GM12873 (cell line): ENCODE data around the gene PLOD1.

Experiments used
- TF ChIP-seq, protein P1 (sequence below): IDR thresholded peaks from 2 replicates; pipeline ENCODE4 v1.5.1; 2012; ENCODE audit warnings: low read depth, mild to moderate bottlenecking, moderate library complexity, low read length, control low read depth; ENCODE audit not compliant: insufficient read depth; ENCODE audit errors: missing control alignments

Gene PLOD1

DNA sequence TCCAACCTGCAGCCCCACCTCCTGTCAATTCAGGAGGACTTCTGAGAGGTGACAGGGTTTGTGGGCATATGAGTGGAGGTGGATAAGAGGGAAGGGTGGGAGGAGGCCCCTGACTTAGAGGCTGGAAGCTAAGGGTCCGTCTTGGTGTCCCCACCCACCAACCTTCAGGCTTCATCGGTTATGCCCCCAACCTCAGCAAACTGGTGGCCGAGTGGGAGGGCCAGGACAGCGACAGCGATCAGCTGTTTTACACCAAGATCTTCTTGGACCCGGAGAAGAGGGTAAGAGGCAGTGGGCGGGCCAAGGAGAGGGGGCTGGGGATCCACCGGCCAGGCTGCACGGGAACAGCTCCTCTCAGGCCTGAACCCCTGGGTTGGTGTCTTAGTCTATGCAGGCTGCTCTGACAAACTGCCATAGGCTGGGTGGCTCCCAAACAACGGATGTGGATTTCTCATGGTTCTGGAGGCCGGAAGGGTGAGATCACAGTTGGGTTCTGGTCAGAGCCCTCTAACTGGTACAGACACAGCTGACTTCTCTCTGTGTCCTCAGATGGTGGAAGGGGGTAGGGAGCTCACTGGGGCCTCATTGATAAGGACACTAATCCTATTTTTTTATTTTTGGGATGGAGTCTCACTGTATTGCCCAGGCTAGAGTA is 18.1 kb downstream of the PLOD1 start:
- TF ChIP-seq, protein P1, sequence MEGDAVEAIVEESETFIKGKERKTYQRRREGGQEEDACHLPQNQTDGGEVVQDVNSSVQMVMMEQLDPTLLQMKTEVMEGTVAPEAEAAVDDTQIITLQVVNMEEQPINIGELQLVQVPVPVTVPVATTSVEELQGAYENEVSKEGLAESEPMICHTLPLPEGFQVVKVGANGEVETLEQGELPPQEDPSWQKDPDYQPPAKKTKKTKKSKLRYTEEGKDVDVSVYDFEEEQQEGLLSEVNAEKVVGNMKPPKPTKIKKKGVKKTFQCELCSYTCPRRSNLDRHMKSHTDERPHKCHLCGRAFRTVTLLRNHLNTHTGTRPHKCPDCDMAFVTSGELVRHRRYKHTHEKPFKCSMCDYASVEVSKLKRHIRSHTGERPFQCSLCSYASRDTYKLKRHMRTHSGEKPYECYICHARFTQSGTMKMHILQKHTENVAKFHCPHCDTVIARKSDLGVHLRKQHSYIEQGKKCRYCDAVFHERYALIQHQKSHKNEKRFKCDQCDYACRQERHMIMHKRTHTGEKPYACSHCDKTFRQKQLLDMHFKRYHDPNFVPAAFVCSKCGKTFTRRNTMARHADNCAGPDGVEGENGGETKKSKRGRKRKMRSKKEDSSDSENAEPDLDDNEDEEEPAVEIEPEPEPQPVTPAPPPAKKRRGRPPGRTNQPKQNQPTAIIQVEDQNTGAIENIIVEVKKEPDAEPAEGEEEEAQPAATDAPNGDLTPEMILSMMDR = no peak

DNA sequence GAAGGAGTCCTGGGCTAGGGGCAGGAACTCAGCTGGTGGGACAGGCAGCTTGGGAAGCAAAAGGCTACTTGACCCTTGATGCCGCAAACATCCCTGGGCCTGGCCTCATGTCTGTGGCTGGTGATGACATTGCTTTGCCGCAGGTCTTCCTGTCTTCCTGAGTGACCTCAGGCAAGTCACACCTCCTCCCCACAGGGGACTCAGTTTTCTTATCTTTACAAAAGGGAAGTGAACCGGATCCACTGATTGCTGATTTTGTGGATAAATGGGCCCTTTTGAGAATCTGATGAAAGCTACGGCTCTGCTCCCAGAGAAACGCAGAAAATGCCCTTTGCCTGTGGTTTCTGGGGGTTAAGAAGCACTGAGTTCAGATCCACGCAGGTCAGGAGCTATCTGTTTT is 20.7 kb downstream of the PLOD1 start:
- TF ChIP-seq, protein P1 = no peak

DNA sequence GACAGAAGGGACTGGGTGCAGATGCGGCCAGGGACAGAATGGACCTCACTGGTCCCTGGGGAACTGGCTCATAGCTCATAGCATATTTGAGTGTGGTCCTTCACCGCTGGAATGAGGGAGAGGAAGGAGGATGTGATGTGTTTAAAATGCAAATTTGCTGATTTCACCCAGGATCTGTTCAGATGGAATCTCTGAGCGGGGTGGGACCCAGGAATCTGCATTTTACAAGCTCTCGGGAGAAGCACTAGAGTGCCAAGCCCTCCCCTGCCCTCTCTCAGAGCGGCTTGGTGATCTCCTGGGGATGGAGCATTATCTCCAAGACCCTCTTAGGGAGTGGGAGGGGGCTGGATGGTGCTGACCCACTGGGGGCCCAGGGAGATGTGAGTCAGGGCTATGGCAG is 22.9 kb downstream of the PLOD1 start:
- TF ChIP-seq, protein P1 = no peak

DNA sequence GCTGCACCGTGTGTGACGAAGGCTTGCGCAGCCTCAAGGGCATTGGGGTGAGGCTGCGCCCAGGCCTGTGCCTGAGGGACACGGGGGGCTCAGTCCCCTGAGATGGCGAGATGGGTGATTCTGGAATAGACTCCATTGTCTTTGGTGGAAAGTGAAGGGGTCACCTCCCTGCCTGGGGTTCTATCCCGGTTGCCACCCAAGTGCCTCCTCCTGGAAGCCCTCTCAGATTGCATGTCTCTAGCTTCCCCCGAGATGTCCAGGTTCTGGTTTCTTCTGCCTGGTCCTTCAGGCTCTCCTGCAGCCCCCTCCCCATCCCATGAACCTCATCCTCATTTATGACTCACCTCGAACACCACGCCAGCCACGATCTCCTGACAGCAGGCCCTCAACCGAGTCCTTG is 23.4 kb downstream of the PLOD1 start:
- TF ChIP-seq, protein P1 = no peak

DNA sequence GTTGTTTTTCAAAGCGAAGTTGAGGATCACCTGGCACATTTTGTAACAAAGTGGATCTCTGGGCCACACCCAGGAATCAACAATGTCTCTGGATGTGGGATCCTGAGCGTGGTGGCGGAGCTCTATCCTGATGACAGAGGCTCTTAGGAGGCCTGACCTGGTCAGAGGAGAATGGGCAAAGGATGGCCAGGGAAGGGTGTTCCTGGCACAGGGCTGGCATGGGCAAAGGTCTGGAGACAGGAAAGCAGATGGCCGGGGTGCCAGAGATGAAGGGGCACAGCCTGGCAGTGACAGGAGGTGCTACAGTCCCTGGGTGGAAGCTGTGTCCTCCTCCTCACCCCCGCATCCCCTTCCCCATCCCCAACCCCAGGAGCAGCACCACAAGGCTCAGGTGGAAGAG is 25.8 kb downstream of the PLOD1 start:
- TF ChIP-seq, protein P1 = no peak

DNA sequence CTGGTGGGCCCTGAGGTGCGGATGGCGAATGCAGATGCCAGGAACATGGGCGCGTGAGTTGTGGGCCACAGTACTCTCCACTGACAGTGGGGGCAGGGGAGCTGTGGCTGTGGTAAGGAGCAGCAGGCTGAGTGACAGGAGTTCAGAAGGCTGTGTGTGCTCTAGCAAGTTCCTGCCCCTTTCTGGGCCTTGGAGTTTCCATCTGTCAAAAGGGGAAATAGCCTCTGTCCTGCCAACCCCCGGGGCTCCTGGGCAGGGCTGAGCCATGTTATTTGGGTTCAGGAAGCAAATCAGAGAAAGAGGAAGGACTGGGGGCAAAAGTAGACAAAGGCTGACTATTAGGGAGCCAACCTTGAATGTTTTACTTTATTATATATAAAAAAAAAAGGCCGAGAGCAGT is 26.2 kb downstream of the PLOD1 start:
- TF ChIP-seq, protein P1 = no peak

DNA sequence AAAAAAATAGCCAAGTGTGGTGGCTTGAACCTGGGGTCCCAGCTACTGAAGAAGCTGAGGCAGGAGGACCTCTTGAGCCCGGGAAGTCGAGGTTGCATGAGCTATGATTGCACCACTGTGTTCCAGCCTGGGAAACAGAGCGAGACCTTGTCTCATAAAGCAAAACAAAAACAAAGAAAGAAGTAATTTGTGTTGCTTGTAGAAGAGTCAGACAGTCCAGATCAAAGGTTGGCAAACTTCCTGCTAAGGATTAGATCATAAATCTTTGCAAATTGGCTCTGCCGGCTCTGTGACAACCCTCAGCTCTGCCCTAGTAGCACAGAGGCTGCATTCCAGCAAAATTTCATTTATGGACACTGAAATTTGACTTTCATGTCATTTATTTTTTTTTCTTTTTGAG is 26.7 kb downstream of the PLOD1 start:
- TF ChIP-seq, protein P1 = no peak
